ENCODE data around the gene RUNX1.

The RUNX1 gene

DNA sequence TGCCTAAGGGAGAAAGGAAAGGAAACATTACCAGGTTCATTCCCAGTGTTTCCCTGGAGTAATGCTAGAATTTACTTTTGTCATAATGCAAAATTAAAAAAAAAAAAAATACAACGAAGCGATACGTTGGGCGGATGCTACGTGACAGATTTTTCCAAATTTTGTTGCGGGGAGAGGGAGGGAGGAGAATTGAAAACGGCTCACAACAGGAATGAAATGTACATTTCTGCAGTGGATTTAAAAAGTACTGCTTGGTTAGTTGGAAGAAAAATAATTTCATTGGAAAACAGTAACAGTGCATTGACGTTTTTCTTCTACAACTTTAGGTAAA is 157.5 kb downstream of the RUNX1 start:
- Mint-ChIP-seq H3K27ac (peak overlapping the region; percentile 9 to 81 (median 72)), H3K4me1 (peaks cover 19% of the 10 kb centered on the region), H3K36me3 (ENCODE audit: low read depth) (no peaks in the 10 kb centered on the region), H3K9me3 (peaks cover 5% of the 10 kb centered on the region), H3K27me3 (ENCODE audit: low read depth) (peaks cover 73% of the 10 kb centered on the region), H3K4me3 (peak overlapping the region; percentile 73 to 85 (median 79))
- TF ChIP-seq, protein P1, sequence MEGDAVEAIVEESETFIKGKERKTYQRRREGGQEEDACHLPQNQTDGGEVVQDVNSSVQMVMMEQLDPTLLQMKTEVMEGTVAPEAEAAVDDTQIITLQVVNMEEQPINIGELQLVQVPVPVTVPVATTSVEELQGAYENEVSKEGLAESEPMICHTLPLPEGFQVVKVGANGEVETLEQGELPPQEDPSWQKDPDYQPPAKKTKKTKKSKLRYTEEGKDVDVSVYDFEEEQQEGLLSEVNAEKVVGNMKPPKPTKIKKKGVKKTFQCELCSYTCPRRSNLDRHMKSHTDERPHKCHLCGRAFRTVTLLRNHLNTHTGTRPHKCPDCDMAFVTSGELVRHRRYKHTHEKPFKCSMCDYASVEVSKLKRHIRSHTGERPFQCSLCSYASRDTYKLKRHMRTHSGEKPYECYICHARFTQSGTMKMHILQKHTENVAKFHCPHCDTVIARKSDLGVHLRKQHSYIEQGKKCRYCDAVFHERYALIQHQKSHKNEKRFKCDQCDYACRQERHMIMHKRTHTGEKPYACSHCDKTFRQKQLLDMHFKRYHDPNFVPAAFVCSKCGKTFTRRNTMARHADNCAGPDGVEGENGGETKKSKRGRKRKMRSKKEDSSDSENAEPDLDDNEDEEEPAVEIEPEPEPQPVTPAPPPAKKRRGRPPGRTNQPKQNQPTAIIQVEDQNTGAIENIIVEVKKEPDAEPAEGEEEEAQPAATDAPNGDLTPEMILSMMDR (IDR thresholded peaks at IDR 0.05; ENCODE audit: unreplicated experiment in 3 of 3): no peak

DNA sequence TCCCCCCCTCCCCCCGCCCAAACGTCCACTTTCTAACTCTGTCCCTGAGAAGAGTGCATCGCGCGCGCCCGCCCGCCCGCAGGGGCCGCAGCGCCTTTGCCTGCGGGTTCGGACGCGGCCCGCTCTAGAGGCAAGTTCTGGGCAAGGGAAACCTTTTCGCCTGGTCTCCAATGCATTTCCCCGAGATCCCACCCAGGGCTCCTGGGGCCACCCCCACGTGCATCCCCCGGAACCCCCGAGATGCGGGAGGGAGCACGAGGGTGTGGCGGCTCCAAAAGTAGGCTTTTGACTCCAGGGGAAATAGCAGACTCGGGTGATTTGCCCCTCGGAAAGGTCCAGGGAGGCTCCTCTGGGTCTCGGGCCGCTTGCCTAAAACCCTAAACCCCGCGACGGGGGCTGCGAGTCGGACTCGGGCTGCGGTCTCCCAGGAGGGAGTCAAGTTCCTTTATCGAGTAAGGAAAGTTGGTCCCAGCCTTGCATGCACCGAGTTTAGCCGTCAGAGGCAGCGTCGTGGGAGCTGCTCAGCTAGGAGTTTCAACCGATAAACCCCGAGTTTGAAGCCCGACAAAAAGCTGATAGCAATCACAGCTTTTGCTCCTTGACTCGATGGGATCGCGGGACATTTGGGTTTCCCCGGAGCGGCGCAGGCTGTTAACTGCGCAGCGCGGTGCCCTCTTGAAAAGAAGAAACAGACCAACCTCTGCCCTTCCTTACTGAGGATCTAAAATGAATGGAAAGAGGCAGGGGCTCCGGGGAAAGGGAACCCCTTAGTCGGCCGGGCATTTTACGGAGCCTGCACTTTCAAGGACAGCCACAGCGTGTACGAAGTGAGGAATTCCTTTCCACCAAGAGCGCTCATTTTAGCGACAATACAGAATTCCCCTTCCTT is 158.1 kb downstream of the RUNX1 start:
- Mint-ChIP-seq H3K4me1 (peaks cover 24% of the 10 kb centered on the region), H3K27ac (peak overlapping the region; percentile 9 to 81 (median 72)), H3K36me3 (ENCODE audit: low read depth) (no peaks in the 10 kb centered on the region), H3K9me3 (peaks cover 2% of the 10 kb centered on the region), H3K27me3 (ENCODE audit: low read depth) (peaks cover 75% of the 10 kb centered on the region), H3K4me3 (peak overlapping the region; percentile 73 to 85 (median 79))
- TF ChIP-seq, protein P1 (IDR thresholded peaks at IDR 0.05; ENCODE audit: unreplicated experiment in 3 of 3): peak in 1 of 3 experiments; percentile 4

DNA sequence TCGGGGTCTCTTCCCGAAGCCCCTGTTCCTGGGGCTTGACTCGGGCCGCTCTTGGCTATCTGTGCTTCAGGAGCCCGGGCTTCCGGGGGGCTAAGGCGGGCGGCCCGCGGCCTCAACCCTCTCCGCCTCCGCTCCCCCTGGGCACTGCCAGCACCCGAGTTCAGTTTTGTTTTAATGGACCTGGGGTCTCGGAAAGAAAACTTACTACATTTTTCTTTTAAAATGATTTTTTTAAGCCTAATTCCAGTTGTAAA is 158.7 kb downstream of the RUNX1 start:
- peak overlapping the region; percentile 19 to 85 (median 79) for H3K4me3 Mint-ChIP-seq
- H3K4me1 Mint-ChIP-seq: peaks cover 28% of the 10 kb centered on the region
- no peaks in the 10 kb centered on the region for H3K36me3 Mint-ChIP-seq (ENCODE audit: low read depth)
- H3K27me3 Mint-ChIP-seq (ENCODE audit: low read depth): peaks cover 77% of the 10 kb centered on the region
- H3K27ac Mint-ChIP-seq: no peak overlapping the region
- TF ChIP-seq, protein P1 (IDR thresholded peaks at IDR 0.05; ENCODE audit: unreplicated experiment in 3 of 3): no peak
- H3K9me3 Mint-ChIP-seq: no peaks in the 10 kb centered on the region

DNA sequence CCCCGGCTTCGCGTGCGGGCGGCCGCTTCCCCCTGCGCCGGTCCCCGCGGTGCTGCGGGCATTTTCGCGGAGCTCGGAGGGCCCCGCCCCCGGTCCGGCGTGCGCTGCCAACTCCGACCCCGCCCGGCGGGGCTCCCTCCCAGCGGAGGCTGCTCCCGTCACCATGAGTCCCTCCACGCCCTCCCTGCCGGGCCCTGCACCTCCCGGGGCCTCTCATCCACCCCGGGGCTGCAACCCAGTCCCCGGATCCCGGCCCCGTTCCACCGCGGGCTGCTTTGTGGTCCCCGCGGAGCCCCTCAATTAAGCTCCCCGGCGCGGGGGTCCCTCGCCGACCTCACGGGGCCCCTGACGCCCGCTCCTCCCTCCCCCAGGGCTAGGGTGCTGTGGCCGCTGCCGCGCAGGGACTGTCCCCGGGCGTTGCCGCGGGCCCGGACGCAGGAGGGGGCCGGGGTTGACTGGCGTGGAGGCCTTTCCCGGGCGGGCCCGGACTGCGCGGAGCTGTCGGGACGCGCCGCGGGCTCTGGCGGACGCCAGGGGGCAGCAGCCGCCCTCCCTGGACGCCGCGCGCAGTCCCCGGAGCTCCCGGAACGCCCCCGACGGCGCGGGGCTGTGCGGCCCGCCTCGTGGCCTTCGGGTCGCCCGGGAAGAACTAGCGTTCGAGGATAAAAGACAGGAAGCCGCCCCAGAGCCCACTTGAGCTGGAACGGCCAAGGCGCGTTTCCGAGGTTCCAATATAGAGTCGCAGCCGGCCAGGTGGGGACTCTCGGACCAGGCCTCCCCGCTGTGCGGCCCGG is 159.2 kb downstream of the RUNX1 start:
- H3K9me3 Mint-ChIP-seq: no peaks in the 10 kb centered on the region
- peaks cover 28% of the 10 kb centered on the region for H3K4me1 Mint-ChIP-seq
- peaks cover 77% of the 10 kb centered on the region for H3K27me3 Mint-ChIP-seq (ENCODE audit: low read depth)
- H3K36me3 Mint-ChIP-seq (ENCODE audit: low read depth): no peaks in the 10 kb centered on the region
- H3K27ac Mint-ChIP-seq: peak overlapping the region in 1 of 3 experiments; percentile 84
- TF ChIP-seq, protein P1 (IDR thresholded peaks at IDR 0.05; ENCODE audit: unreplicated experiment in 3 of 3): peak; percentile 90 to 97 (median 94)
- H3K4me3 Mint-ChIP-seq: peak overlapping the region; percentile 19 to 85 (median 58)

DNA sequence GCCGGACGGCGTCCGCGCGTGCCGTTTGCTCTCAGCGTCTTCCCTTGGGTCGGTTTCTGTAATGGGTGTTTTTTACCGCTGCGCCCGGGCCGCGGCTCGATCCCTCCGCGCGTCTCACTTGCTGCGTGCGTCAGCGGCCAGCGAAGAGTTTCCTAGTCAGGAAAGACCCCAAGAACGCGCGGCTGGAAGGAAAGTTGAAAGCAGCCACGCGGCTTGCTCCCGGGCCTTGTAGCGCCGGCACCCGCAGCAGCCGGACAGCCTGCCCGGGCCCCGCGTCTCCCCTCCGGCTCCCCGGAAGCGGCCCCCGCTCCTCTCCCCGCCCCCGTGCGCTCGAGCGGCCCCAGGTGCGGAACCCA is 159.8 kb downstream of the RUNX1 start:
- Mint-ChIP-seq H3K36me3 (ENCODE audit: low read depth) (no peaks in the 10 kb centered on the region), H3K4me1 (peaks cover 28% of the 10 kb centered on the region), H3K27ac (peak overlapping the region; percentile 81 to 93 (median 84)), H3K27me3 (ENCODE audit: low read depth) (peaks cover 76% of the 10 kb centered on the region), H3K4me3 (peak overlapping the region; percentile 90 to 95 (median 94)), H3K9me3 (no peaks in the 10 kb centered on the region)
- TF ChIP-seq, protein P1 (IDR thresholded peaks at IDR 0.05; ENCODE audit: unreplicated experiment in 3 of 3): no peak
